Activated naive CD4-positive, alpha-beta T cell treated with anti-CD3 and anti-CD28 coated beads, Interleukin-2, amount 10 ng/mL, durations not matched to agents 5 hours and 36 hours (primary cell): Measurements from ENCODE around the gene TAF11L7. TPM values are rescaled to one million over a fixed set of nuclear protein-coding genes. Genes with fewer than 3 reads are reported as not detected.

Source experiments
- total RNA-seq, 2 experiments: library from RNA; stranded (reverse); gene quantifications; one replicate each; pipeline ENCODE4 v1.2.3, GENCODE V29; 2021

The TAF11L7 gene
- total RNA-seq: not detected

DNA sequence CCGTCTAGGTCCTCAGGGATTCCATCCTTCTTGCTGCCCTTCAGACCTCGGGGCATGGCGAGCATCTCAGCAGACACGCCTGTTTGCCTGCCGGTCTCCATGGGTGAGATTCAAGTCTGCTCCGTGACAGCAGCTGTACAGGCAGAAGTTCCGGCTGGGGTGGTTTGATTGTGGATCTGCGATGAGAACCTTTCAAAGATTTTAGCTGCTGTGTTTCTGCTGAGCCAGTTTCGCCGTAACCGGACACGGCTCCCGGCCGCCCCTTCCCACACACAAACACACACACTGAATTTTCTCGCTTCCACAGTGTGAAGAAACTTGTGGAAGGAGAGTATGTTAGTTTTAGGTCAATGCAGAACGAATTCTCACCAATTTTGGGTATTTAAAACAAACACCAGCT lies at the start of gene TAF11L7:
Gene TAF11L7, minus strand, starts transcription at position 101 of the 400 bp plus-strand sequence.

DNA sequence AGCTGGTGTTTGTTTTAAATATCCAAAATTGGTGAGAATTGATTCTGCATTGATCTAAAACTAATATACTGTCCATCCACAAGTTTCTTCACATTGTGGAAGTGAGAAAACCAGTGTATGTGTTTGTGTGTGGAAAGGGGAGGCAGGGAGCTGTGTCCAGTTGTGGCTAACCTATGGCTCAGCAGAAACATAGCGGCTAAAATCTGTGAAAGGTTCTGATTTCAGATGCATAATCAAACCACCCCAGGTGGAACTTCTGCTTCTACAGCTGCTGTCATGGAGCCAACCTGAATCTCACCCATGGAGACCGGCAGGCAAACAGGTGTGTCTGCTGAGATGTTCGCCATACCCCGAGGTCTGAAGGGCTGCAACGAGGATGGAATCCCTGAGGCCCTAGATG lies 48.6 kb upstream of the TAF11L7 start, which contains the start of gene TAF11L14:
Gene TAF11L14, plus strand, starts transcription at position 301 of the 400 bp plus-strand sequence.

DNA sequence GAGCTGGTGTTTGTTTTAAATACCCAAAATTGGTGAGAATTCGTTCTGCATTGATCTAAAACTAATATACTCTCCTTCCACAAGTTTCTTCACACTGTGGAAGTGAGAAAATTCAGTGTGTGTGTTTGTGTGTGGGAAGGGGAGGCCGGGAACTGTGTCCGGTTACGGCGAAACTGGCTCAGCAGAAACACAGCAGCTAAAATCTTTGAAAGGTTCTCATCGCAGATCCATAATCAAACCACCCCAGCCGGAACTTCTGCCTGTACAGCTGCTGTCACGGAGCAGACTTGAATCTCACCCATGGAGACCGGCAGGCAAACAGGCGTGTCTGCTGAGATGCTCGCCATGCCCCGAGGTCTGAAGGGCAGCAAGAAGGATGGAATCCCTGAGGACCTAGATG lies 46.2 kb upstream of the TAF11L7 start, which contains the start of gene TAF11L13:
Gene TAF11L13, plus strand, starts transcription at position 301 of the 400 bp plus-strand sequence.

DNA sequence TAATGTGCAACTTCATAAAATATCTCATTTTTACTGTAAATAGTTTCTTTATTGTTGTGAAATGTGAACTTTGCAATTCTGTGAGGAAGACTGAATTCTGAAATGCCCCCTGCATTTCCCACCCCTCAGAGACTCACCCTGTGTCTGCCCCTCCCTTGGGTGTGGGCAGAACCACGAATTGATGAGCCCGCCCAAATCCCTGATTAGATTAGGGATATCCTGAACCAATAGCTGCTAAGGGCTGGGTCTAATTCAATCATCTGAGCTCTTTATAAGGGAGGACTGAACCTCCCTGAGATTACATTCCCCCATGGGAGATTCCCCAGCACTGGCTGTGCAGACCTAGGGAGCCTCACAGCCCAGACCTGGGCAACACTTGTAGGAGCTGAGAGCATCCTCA lies 24.5 kb upstream of the TAF11L7 start, which contains the start of gene TAF11L12:
Gene TAF11L12, plus strand, starts transcription at position 301 of the 400 bp plus-strand sequence.

DNA sequence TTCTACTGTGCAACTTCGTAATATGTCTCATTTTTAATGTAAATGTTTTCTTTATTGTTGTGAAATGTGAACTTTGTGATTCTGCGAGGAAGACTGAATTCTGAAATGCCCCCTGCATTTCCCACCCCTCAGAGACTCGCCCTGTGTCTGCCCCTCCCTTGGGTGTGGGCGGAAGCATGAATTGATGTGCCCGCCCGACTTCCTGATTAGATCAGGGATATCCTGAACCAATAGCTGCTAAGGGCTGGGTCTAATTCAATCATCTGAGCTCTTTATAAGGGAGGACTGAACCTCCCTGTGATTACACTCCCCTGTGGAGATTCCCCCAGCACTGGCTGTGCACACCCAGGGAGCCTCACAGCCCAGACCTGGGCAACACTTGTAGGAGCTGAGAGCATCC lies 18.3 kb upstream of the TAF11L7 start, which contains the start of gene TAF11L11:
Gene TAF11L11, plus strand, starts transcription at position 304 of the 400 bp plus-strand sequence.

DNA sequence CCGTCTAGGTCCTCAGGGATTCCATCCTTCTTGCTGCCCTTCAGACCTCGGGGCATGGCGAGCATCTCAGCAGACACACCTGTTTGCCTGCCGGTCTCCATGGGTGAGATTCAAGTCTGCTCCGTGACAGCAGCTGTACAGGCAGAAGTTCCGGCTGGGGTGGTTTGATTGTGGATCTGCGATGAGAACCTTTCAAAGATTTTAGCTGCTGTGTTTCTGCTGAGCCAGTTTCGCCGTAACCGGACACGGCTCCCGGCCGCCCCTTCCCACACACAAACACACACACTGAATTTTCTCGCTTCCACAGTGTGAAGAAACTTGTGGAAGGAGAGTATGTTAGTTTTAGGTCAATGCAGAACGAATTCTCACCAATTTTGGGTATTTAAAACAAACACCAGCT lies 12.2 kb upstream of the TAF11L7 start, which contains the start of gene TAF11L10:
Gene TAF11L10, minus strand, starts transcription at position 101 of the 400 bp plus-strand sequence.

DNA sequence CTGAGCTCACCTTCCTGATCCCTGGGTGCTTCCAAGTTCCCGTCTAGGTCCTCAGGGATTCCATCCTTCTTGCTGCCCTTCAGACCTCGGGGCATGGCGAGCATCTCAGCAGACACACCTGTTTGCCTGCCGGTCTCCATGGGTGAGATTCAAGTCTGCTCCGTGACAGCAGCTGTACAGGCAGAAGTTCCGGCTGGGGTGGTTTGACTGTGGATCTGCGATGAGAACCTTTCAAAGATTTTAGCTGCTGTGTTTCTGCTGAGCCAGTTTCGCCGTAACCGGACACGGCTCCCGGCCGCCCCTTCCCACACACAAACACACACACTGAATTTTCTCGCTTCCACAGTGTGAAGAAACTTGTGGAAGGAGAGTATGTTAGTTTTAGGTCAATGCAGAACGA lies 8.7 kb upstream of the TAF11L7 start, which contains the start of gene TAF11L9:
Gene TAF11L9, minus strand, starts transcription at position 140 of the 400 bp plus-strand sequence.

DNA sequence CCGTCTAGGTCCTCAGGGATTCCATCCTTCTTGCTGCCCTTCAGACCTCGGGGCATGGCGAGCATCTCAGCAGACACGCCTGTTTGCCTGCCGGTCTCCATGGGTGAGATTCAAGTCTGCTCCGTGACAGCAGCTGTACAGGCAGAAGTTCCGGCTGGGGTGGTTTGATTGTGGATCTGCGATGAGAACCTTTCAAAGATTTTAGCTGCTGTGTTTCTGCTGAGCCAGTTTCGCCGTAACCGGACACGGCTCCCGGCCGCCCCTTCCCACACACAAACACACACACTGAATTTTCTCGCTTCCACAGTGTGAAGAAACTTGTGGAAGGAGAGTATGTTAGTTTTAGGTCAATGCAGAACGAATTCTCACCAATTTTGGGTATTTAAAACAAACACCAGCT lies 5.3 kb upstream of the TAF11L7 start, which contains the start of gene TAF11L8:
Gene TAF11L8, minus strand, starts transcription at position 101 of the 400 bp plus-strand sequence.

Other genes starting within 250 kb of the TAF11L7 start
- not detected for gene TAF11L2, start 87.5 kb downstream of the TAF11L7 start, total RNA-seq
- gene TAF11L3, start 67.4 kb downstream of the TAF11L7 start, total RNA-seq: not detected
- not detected for gene TAF11L4, start 64.0 kb downstream of the TAF11L7 start, total RNA-seq
- gene TAF11L5, start 60.5 kb downstream of the TAF11L7 start, total RNA-seq: not detected
- gene TAF11L6, start 57.1 kb downstream of the TAF11L7 start, total RNA-seq: not detected
- not detected for gene TAF11L8, start 5.2 kb upstream of the TAF11L7 start, total RNA-seq
- not detected for gene TAF11L9, start 8.6 kb upstream of the TAF11L7 start, total RNA-seq
- not detected for gene TAF11L10, start 12.1 kb upstream of the TAF11L7 start, total RNA-seq
- not detected for gene TAF11L11, start 18.4 kb upstream of the TAF11L7 start, total RNA-seq
- gene TAF11L12, start 24.6 kb upstream of the TAF11L7 start, total RNA-seq: not detected
- not detected for gene TAF11L13, start 46.3 kb upstream of the TAF11L7 start, total RNA-seq
- not detected for gene TAF11L14, start 48.7 kb upstream of the TAF11L7 start, total RNA-seq